Liver (tissue), 9 donors: Measurements from ENCODE around the gene SAE1. TPM values are rescaled to one million over a fixed set of nuclear protein-coding genes. Genes with fewer than 3 reads are reported as not detected.

ENCODE experiments used
- DNase-seq: peaks from one replicate; pipeline ENCODE4 v3.0.0-alpha.2; 2017; ENCODE audit warnings: low spot score
- H3K27ac ChIP-seq, 2 donors: one replicate each; pipeline ENCODE4 v1.7.0; 2013; ENCODE audit warnings: inconsistent platforms in 2 of 2, low read length in 2 of 2, control low read depth in 1 of 2, low read depth in 1 of 2, mild to moderate bottlenecking in 1 of 2
- H3K27me3 ChIP-seq, 4 donors: one replicate each; pipeline versions ENCODE4 v1.6.1 to v1.7.0; 2013; ENCODE audit warnings: low read length in 3 of 4, inconsistent platforms in 1 of 4, mild to moderate bottlenecking in 1 of 4, moderate library complexity in 1 of 4; ENCODE audit not compliant: control insufficient read depth in 4 of 4, insufficient read depth in 4 of 4
- H3K36me3 ChIP-seq, 4 donors: one replicate each; pipeline versions ENCODE4 v1.6.1 to v1.7.0; 2013; ENCODE audit warnings: low read length in 3 of 4, mild to moderate bottlenecking in 3 of 4, low read depth in 1 of 4, moderate library complexity in 1 of 4; ENCODE audit not compliant: control insufficient read depth in 4 of 4, insufficient read depth in 3 of 4
- H3K4me1 ChIP-seq, 4 donors: one replicate each; pipeline versions ENCODE4 v1.6.1 to v1.7.0; 2013; ENCODE audit warnings: low read length in 3 of 4, mild to moderate bottlenecking in 3 of 4, moderate library complexity in 1 of 4; ENCODE audit not compliant: control insufficient read depth in 4 of 4, insufficient read depth in 4 of 4
- H3K4me3 ChIP-seq, 3 donors: one replicate each; pipeline versions ENCODE4 v1.6.1 to v1.7.0; 2013; ENCODE audit warnings: low read length in 3 of 3, control low read depth in 1 of 3, low read depth in 1 of 3, mild to moderate bottlenecking in 1 of 3
- H3K9ac ChIP-seq, 2 donors: one replicate each; pipeline ENCODE4 v1.7.0; 2013; ENCODE audit warnings: low read length in 2 of 2, mild to moderate bottlenecking in 2 of 2, moderate library complexity in 2 of 2, control low read depth in 1 of 2, low read depth in 1 of 2
- H3K9me3 ChIP-seq, 4 donors: one replicate each; pipeline versions ENCODE4 v1.6.1 to v1.7.0; 2013; ENCODE audit warnings: low read length in 3 of 4; ENCODE audit not compliant: control insufficient read depth in 4 of 4
- ATF3 ChIP-seq: IDR thresholded peaks from 2 replicates; pipeline ENCODE4 v1.6.1; 2016; ENCODE audit warnings: antibody characterized with exemption
- CTCF ChIP-seq: fragments of 150-350 bp; IDR thresholded peaks from 2 replicates; pipeline ENCODE4 v1.5.1; 2017; ENCODE audit warnings: improper control_type of control experiment, low read depth, low read length; ENCODE audit not compliant: missing input control
- EGR1 ChIP-seq, 2 donors: IDR thresholded peaks; 2 replicates each; pipeline ENCODE4 v1.6.1; 2016 to 2018; ENCODE audit warnings: antibody characterized with exemption in 2 of 2, low read depth in 2 of 2
- FOXA1 ChIP-seq: IDR thresholded peaks from 2 replicates; pipeline ENCODE4 v1.6.1; 2016; ENCODE audit warnings: antibody characterized with exemption
- FOXA2 ChIP-seq: IDR thresholded peaks from 2 replicates; pipeline ENCODE4 v1.6.1; 2016; ENCODE audit warnings: antibody characterized with exemption
- GABPA ChIP-seq, 2 donors: IDR thresholded peaks in 1 of 2; conservative IDR thresholded peaks in 1 of 2; 2 replicates each; pipeline ENCODE4 v1.6.1; 2016; ENCODE audit warnings: antibody characterized with exemption in 2 of 2, mild to moderate bottlenecking in 1 of 2, moderate library complexity in 1 of 2
- HNF4A ChIP-seq, 2 donors: conservative IDR thresholded peaks; 2 replicates each; pipeline ENCODE4 v1.6.1; 2016; ENCODE audit warnings: antibody characterized with exemption in 2 of 2, mild to moderate bottlenecking in 2 of 2
- HNF4G ChIP-seq: IDR thresholded peaks from 2 replicates; pipeline ENCODE4 v1.6.1; 2016; ENCODE audit warnings: antibody characterized with exemption
- JUND ChIP-seq, 2 donors: IDR thresholded peaks; 2 replicates each; pipeline ENCODE4 v1.6.1; 2016; ENCODE audit warnings: antibody characterized with exemption in 2 of 2
- MAX ChIP-seq: IDR thresholded peaks from 2 replicates; pipeline ENCODE4 v1.6.1; 2016; ENCODE audit warnings: antibody characterized with exemption
- NR2F2 ChIP-seq: IDR thresholded peaks from 2 replicates; pipeline ENCODE4 v1.6.1; 2016; ENCODE audit warnings: antibody characterized with exemption
- RAD21 ChIP-seq, 2 donors: IDR thresholded peaks; 2 replicates each; pipeline ENCODE4 v1.6.1; 2016; ENCODE audit warnings: antibody characterized with exemption in 2 of 2, mild to moderate bottlenecking in 2 of 2
- REST ChIP-seq: IDR thresholded peaks from 2 replicates; pipeline ENCODE4 v1.6.1; 2016; ENCODE audit warnings: antibody characterized with exemption, mild to moderate bottlenecking
- SP1 ChIP-seq: IDR thresholded peaks from 2 replicates; pipeline ENCODE4 v1.6.1; 2018; ENCODE audit warnings: antibody characterized with exemption, mild to moderate bottlenecking
- YY1 ChIP-seq: IDR thresholded peaks from 2 replicates; pipeline ENCODE4 v1.6.1; 2016; ENCODE audit warnings: antibody characterized with exemption, mild to moderate bottlenecking
- ZBTB33 ChIP-seq: IDR thresholded peaks from 2 replicates; pipeline ENCODE4 v1.6.1; 2016; ENCODE audit warnings: antibody characterized with exemption
- WGBS: extraction: QIAGEN DNeasy Blood & Tissue Kit; methylation state at CpG from one replicate; pipeline ENCODE4 v1.1.7; 2013; 5-methylcytosine and 5-hydroxymethylcytosine counted together
- polyA plus RNA-seq, 2 donors: library from polyadenylated mRNA; stranded (reverse) in 1 of 2; unstranded in 1 of 2; fragments of 200-250 nt in 1 of 2; fragments of >200 nt in 1 of 2; fragmentation: Nextera tagmentation in 1 of 2; extraction: Ambion mirVana in 1 of 2; gene quantifications; one replicate each; pipeline versions ENCODE4 v1.2.1 to v1.2.3, GENCODE V29; 2013 to 2015
- total RNA-seq, 2 donors: library from RNA; depleted of rRNA; stranded (reverse); fragments of >200 nt; gene quantifications; one replicate each; pipeline ENCODE4 v1.2.3, GENCODE V29; 2014
- donor health status: healthy.
- donor health status: healthy.
- donor health status: healthy.
- donor health status: healthy.
- donor health status: healthy.

SAE1 gene
- total and polyA plus RNA-seq, 4 donors, result 19.0 to 31.8 (median 27.0) TPM

DNA sequence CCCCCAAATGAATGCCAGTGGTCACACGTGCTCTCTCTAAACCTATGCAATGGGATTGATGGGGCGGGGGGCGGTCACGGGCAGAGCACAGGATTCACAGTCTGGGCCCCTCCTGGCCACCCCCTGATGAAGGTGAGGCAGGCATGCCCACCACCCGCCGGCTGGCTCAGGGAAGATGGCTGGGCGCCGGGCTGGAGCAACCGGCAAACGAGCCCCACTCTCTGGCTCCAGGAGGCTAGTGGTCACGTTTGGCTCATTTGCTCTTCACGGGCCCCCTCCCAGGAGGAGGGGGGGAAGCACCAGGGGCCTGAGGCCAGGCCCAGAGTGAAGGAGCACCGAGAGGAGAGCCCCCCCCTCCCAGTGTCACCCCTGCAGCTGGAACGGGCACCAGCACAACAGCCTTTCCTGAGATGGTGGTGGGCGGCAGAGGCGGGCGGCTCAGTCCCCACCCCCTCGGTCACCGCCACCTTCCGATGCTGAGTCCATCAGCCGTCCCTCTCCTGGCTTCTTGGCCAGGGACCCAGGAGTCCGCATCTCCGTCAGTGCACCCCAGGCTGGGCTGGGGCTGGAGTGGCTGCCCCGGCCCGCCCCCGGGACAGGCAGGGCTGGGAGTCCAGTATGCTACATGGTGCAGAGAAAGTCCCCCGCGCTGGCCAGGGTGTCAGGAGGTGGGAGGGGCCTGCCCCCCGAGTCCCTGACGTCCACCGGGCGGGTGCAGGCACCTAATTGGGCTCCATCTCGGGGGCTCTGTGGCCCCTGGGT lies 90.6 kb downstream of the SAE1 start:
- no peak for DNase-seq
- 92% methylated on average over 33 of the region's 33 CpGs for WGBS
- TF ChIP-seq SP1 (no peak), ATF3 (no peak), YY1 (no peak), RAD21 (IDR thresholded peaks at IDR 0.05) (no peak), CTCF (no peak), FOXA2 (no peak), GABPA (IDR thresholded peaks at IDR 0.05 in 1 of 2, conservative IDR thresholded peaks at IDR 0.05 in 1 of 2) (no peak), JUND (IDR thresholded peaks at IDR 0.05) (no peak), MAX (no peak), HNF4A (conservative IDR thresholded peaks at IDR 0.05) (no peak), REST (no peak), EGR1 (IDR thresholded peaks at IDR 0.05; ENCODE audit: low read depth in 2 of 2) (no peak), NR2F2 (no peak), HNF4G (no peak), ZBTB33 (no peak), FOXA1 (no peak)
- H3K9me3 ChIP-seq, result no peaks in the 10 kb centered on the region
- H3K9ac ChIP-seq, result no peak overlapping the region
- H3K27ac ChIP-seq, result no peak overlapping the region
- H3K4me1 ChIP-seq, result peaks cover 0 to 4% (median 1%) of the 10 kb centered on the region in 4 donors
- no peak overlapping the region for H3K4me3 ChIP-seq
- peaks cover 0 to 7% (median 0%) of the 10 kb centered on the region in 4 donors for H3K36me3 ChIP-seq
- no peaks in the 10 kb centered on the region for H3K27me3 ChIP-seq
